Skin epidermis (tissue), 12 donors: ENCODE results near the gene OR2AE1.
A peak's percentile ranks its signal among the peaks of the same experiment; 100 is the strongest.

Experiments used
- H3K27ac ChIP-seq, 21 experiments: fragments of 200-600 bp; sonication (generic) in 11 of 21; one replicate each; pipeline ENCODE4 v1.5.0; 2020; ENCODE audit warnings: mild to moderate bottlenecking in 3 of 21, inconsistent platforms in 2 of 21, moderate library complexity in 2 of 21
- H3K4me3 ChIP-seq, 7 experiments: fragments of 200-600 bp; sonication (generic) in 2 of 7; one replicate each; pipeline ENCODE4 v1.5.0; 2020; ENCODE audit warnings: inconsistent platforms in 2 of 7, mild to moderate bottlenecking in 2 of 7, moderate library complexity in 1 of 7

OR2AE1 gene

GRCh38 chr7:99863847-99864440, 12.9 kb downstream of the OR2AE1 start:
- Histone ChIP-seq H3K27ac (no peak overlapping the region), H3K4me3 (no peak overlapping the region)

- peak overlapping the region in 1 of 21 experiments; percentile 22 for H3K27ac ChIP-seq
- H3K4me3 ChIP-seq = no peak overlapping the region
These were observed 16.3 kb downstream of the OR2AE1 start for GRCh38 chr7:99860281-99861127.

GRCh38 chr7:99855236-99855635, 21.6 kb downstream of the OR2AE1 start:
- Histone ChIP-seq H3K4me3 (no peak overlapping the region), H3K27ac (no peak overlapping the region)

- no peak overlapping the region for H3K27ac ChIP-seq
These were observed 28.2 kb downstream of the OR2AE1 start for GRCh38 chr7:99848420-99849216.

GRCh38 chr7:99844328-99844727, 32.5 kb downstream of the OR2AE1 start:
- Histone ChIP-seq H3K27ac (no peak overlapping the region), H3K4me3 (no peak overlapping the region)

More at GRCh38 chr7:99848420-99849216, 28.2 kb downstream of the OR2AE1 start:
- H3K4me3 ChIP-seq = no peak overlapping the region

- Histone ChIP-seq H3K4me3 (no peak overlapping the region), H3K27ac (no peak overlapping the region)
These were observed 33.0 kb downstream of the OR2AE1 start for GRCh38 chr7:99843808-99844207.

GRCh38 chr7:99842926-99843325, 33.9 kb downstream of the OR2AE1 start:
- H3K4me3 ChIP-seq = no peak overlapping the region
- H3K27ac ChIP-seq = no peak overlapping the region

GRCh38 chr7:99840136-99840869, 36.5 kb downstream of the OR2AE1 start:
- H3K27ac ChIP-seq = peak overlapping the region in 6 of 21 experiments; percentile 8 to 67 (median 46)
- H3K4me3 ChIP-seq = no peak overlapping the region

GRCh38 chr7:99839287-99840021, 37.4 kb downstream of the OR2AE1 start:
- Histone ChIP-seq H3K4me3 (no peak overlapping the region), H3K27ac (peak overlapping the region in 7 of 21 experiments; percentile 8 to 67 (median 59))

GRCh38 chr7:99837649-99838361, 39.0 kb downstream of the OR2AE1 start:
- no peak overlapping the region for H3K27ac ChIP-seq
- no peak overlapping the region for H3K4me3 ChIP-seq

GRCh38 chr7:99835189-99835588, 41.6 kb downstream of the OR2AE1 start:
- Histone ChIP-seq H3K4me3 (no peak overlapping the region), H3K27ac (no peak overlapping the region)

GRCh38 chr7:99834382-99834781, 42.5 kb downstream of the OR2AE1 start:
- no peak overlapping the region for H3K27ac ChIP-seq
- H3K4me3 ChIP-seq = no peak overlapping the region

GRCh38 chr7:99833289-99833877, 43.5 kb downstream of the OR2AE1 start:
- H3K27ac ChIP-seq = no peak overlapping the region
- H3K4me3 ChIP-seq = no peak overlapping the region

GRCh38 chr7:99831595-99831994, 45.2 kb downstream of the OR2AE1 start:
- no peak overlapping the region for H3K27ac ChIP-seq
- H3K4me3 ChIP-seq = no peak overlapping the region

- Histone ChIP-seq H3K27ac (no peak overlapping the region), H3K4me3 (no peak overlapping the region)
These were observed 47.2 kb downstream of the OR2AE1 start for GRCh38 chr7:99829524-99830160.

GRCh38 chr7:99828811-99829210, 48.0 kb downstream of the OR2AE1 start:
- Histone ChIP-seq H3K27ac (no peak overlapping the region), H3K4me3 (no peak overlapping the region)

GRCh38 chr7:99827040-99827778, 49.6 kb downstream of the OR2AE1 start:
- H3K4me3 ChIP-seq = no peak overlapping the region
- no peak overlapping the region for H3K27ac ChIP-seq
